ENCODE measurements around the gene CYB5RL.

- TF ChIP-seq CTCF (IDR thresholded peaks at IDR 0.05; ENCODE audit: poor library complexity) (no peak), EZH2 (IDR thresholded peaks at IDR 0.05; ENCODE audit: borderline replicate concordance) (no peak), EZH2phosphoT487 (IDR thresholded peaks at IDR 0.05; ENCODE audit: low read depth, severe bottlenecking, unreplicated experiment) (no peak)
Observed at GRCh38 chr1:54221113-54221834, 21.4 kb upstream of the CYB5RL start.
